ENCODE data around the gene SEC31A.

DNA sequence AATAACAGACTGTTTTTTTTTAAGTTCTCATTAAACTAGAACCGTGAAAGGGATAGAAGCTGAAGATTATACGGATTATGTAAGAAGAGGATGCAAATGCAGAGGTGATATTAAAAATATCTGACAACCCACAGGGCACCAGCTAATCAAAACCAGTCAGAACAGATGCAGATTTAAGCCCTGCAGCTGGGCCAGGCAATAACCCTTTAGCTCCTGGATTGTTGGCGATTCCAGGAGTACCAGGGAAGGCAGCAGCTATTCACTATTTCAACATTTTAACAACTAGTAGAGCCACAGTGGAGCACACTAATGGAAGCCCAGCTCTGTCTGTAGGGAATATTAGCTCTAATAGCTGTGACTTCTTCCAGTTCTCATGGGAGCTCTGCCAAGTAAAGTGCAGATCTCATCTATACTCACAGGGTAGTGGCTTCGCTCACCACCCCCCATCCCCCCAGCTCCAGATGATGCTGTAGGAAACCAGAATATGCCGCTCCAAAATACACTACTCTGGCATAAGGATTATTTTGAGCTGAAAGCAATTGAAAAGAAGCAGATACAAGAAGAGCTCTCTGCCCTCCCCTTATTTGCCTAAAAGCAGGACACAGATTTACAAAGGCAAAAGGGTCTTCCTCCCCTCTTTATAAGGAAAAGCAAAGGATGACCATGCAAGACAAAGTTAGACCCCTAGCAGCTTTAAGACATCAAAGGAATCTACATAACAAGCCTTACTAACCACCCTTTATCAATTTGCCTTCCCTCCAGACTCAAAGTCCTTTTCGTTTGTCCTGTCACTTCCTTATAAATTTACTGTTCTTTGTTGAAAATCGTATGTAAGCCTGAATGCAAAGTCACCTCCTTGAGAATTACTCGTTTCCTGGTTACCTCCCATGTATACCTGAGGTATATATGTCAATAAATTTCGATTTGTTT is 106.0 kb downstream of the SEC31A start:
- TF ChIP-seq, protein P1, sequence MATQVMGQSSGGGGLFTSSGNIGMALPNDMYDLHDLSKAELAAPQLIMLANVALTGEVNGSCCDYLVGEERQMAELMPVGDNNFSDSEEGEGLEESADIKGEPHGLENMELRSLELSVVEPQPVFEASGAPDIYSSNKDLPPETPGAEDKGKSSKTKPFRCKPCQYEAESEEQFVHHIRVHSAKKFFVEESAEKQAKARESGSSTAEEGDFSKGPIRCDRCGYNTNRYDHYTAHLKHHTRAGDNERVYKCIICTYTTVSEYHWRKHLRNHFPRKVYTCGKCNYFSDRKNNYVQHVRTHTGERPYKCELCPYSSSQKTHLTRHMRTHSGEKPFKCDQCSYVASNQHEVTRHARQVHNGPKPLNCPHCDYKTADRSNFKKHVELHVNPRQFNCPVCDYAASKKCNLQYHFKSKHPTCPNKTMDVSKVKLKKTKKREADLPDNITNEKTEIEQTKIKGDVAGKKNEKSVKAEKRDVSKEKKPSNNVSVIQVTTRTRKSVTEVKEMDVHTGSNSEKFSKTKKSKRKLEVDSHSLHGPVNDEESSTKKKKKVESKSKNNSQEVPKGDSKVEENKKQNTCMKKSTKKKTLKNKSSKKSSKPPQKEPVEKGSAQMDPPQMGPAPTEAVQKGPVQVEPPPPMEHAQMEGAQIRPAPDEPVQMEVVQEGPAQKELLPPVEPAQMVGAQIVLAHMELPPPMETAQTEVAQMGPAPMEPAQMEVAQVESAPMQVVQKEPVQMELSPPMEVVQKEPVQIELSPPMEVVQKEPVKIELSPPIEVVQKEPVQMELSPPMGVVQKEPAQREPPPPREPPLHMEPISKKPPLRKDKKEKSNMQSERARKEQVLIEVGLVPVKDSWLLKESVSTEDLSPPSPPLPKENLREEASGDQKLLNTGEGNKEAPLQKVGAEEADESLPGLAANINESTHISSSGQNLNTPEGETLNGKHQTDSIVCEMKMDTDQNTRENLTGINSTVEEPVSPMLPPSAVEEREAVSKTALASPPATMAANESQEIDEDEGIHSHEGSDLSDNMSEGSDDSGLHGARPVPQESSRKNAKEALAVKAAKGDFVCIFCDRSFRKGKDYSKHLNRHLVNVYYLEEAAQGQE (IDR thresholded peaks at IDR 0.05; ENCODE audit: insufficient replicate concordance, low read depth), result no peak
- TF ChIP-seq, protein P2, sequence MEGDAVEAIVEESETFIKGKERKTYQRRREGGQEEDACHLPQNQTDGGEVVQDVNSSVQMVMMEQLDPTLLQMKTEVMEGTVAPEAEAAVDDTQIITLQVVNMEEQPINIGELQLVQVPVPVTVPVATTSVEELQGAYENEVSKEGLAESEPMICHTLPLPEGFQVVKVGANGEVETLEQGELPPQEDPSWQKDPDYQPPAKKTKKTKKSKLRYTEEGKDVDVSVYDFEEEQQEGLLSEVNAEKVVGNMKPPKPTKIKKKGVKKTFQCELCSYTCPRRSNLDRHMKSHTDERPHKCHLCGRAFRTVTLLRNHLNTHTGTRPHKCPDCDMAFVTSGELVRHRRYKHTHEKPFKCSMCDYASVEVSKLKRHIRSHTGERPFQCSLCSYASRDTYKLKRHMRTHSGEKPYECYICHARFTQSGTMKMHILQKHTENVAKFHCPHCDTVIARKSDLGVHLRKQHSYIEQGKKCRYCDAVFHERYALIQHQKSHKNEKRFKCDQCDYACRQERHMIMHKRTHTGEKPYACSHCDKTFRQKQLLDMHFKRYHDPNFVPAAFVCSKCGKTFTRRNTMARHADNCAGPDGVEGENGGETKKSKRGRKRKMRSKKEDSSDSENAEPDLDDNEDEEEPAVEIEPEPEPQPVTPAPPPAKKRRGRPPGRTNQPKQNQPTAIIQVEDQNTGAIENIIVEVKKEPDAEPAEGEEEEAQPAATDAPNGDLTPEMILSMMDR (IDR thresholded peaks at IDR 0.05; ENCODE audit: insufficient read depth, low read length), result no peak
- TF ChIP-seq SPI1 (IDR thresholded peaks at IDR 0.05; ENCODE audit: borderline replicate concordance, low read depth) (no peak), POLR2AphosphoS5 (IDR thresholded peaks at IDR 0.05; ENCODE audit: low read depth) (no peak)

Data from HL-60 (cell line).